MCF 10A (cell line): Measurements from ENCODE around the gene NECAB3. TPM values are rescaled to one million over a fixed set of nuclear protein-coding genes. Genes with fewer than 3 reads are reported as not detected.

Experiments
- BruUV-seq: library from RNA; stranded (reverse); fragments of 400-500 nt; replicated peaks from 2 replicates; lab custom pipeline; 2021; lab: Mats Ljungman, UMichigan
- CTCF ChIA-PET: fragments of 300-600 bp; sonication (Branson Sonifier 250); formaldehyde crosslinking; extraction: SDS; loops from one replicate; lab custom pipeline; 2021; ENCODE audit warnings: antibody characterized with exemption, inconsistent platforms; lab: Yijun Ruan, JAX
- POLR2A ChIA-PET: fragments of 300-600, 350-650 bp; sonication (Branson Sonifier 250); formaldehyde crosslinking; extraction: SDS; loops from one replicate; lab custom pipeline; 2020; ENCODE audit warnings: antibody characterized with exemption, inconsistent platforms; lab: Yijun Ruan, JAX
- DNase-seq: peaks from one replicate; pipeline ENCODE4 v3.0.0-alpha.2; 2018; ENCODE audit not compliant: unreplicated experiment
- H3K27ac Mint-ChIP-seq: one replicate; pipeline ENCODE4 v1.8.0; 2022; ENCODE audit warnings: mild to moderate bottlenecking, low read depth, mixed read lengths; ENCODE audit not compliant: unreplicated experiment
- H3K27me3 Mint-ChIP-seq: one replicate; pipeline ENCODE4 v1.8.0; 2022; ENCODE audit warnings: mixed read lengths; ENCODE audit not compliant: insufficient read depth, unreplicated experiment
- H3K36me3 Mint-ChIP-seq: one replicate; pipeline ENCODE4 v1.8.0; 2022; ENCODE audit warnings: mild to moderate bottlenecking, moderate library complexity, mixed read lengths; ENCODE audit not compliant: insufficient read depth, unreplicated experiment
- H3K4me1 Mint-ChIP-seq: one replicate; pipeline ENCODE4 v1.8.0; 2022; ENCODE audit warnings: mixed read lengths; ENCODE audit not compliant: insufficient read depth, unreplicated experiment
- H3K4me3 Mint-ChIP-seq: one replicate; pipeline ENCODE4 v1.8.0; 2022; ENCODE audit warnings: mild to moderate bottlenecking, moderate library complexity, mixed read lengths; ENCODE audit not compliant: unreplicated experiment
- H3K9me3 Mint-ChIP-seq: one replicate; pipeline ENCODE4 v1.8.0; 2022; ENCODE audit warnings: mixed read lengths; ENCODE audit not compliant: unreplicated experiment
- CTCF ChIP-seq: fragments of 200-600 bp; IDR thresholded peaks from one replicate; pipeline ENCODE4 v1.8.0; 2022; ENCODE audit warnings: antibody characterized with exemption, mild to moderate bottlenecking; ENCODE audit not compliant: unreplicated experiment
- intact Hi-C: fragments of 100-400 bp; cut with micrococcal nuclease; formaldehyde crosslinking; loops from 2 replicates; pipeline ENCODE4 v1.14.1; 2022
- total RNA-seq: library from RNA; stranded (reverse); gene quantifications from 2 replicates; pipeline ENCODE4 v1.2.3, GENCODE V29; 2022

NECAB3 gene
- total RNA-seq, 1 experiment from 2014 or later: 15.1 TPM

GRCh38 chr20:33650111-33650752, 24.0 kb downstream of the NECAB3 start:
- Mint-ChIP-seq H3K9me3 (no peaks in the 10 kb centered on the region), H3K4me3 (no peak overlapping the region), H3K27ac (no peak overlapping the region), H3K27me3 (no peaks in the 10 kb centered on the region), H3K4me1 (peaks cover 10% of the 10 kb centered on the region), H3K36me3 (peaks cover 33% of the 10 kb centered on the region)
- POLR2A ChIA-PET: interaction anchor here (0.9 to 3.8 kb wide), 2 partner anchors 13 to 16 kb away, joined by 3 to 13 read pairs; partner anchors contain the start of gene ACTL10
- TF ChIP-seq CTCF: no peak
- CTCF ChIA-PET: interaction anchor here (0.9 to 5.6 kb wide), 5 partner anchors 12 to 193 kb away, joined by 3 to 28 read pairs (median 3); partner anchors contain the start of genes ACTL10 and C20orf144
- no TSS peak for BruUV-seq
- no peak for DNase-seq
- intact Hi-C loops: no loop called here

GRCh38 chr20:33649201-33649681, 25.0 kb downstream of the NECAB3 start:
- intact Hi-C loops: no loop called here
- CTCF ChIA-PET: interaction anchor here (1.0 to 1.9 kb wide), 7 partner anchors 13 to 419 kb away, joined by 3 to 10 read pairs (median 4); partner anchors contain the start of gene C20orf144

GRCh38 chr20:33648396-33649004, 25.7 kb downstream of the NECAB3 start:
- ChIA-PET CTCF (interaction anchor here (1.0 to 1.9 kb wide), 5 partner anchors 20 to 420 kb away, joined by 3 to 10 read pairs (median 4); no protein-coding TSS in a partner anchor), POLR2A (interaction anchor here (0.6 to 3.8 kb wide), 2 partner anchors 15 to 200 kb away, joined by 3 to 13 read pairs; no protein-coding TSS in a partner anchor)
- peaks cover 10% of the 10 kb centered on the region for H3K4me1 Mint-ChIP-seq
- intact Hi-C loops: no loop called here
- no peaks in the 10 kb centered on the region for H3K9me3 Mint-ChIP-seq
- H3K36me3 Mint-ChIP-seq: peaks cover 29% of the 10 kb centered on the region
- no peak for TF ChIP-seq CTCF
- DNase-seq: no peak
- no peak overlapping the region for H3K27ac Mint-ChIP-seq
- H3K27me3 Mint-ChIP-seq: no peaks in the 10 kb centered on the region
- no peak overlapping the region for H3K4me3 Mint-ChIP-seq
- BruUV-seq: no TSS peak

More at GRCh38 chr20:33649201-33649681, 25.0 kb downstream of the NECAB3 start:
- TF ChIP-seq CTCF: no peak
- Mint-ChIP-seq H3K36me3 (peaks cover 35% of the 10 kb centered on the region), H3K4me3 (no peak overlapping the region), H3K4me1 (peaks cover 10% of the 10 kb centered on the region), H3K27ac (no peak overlapping the region), H3K27me3 (no peaks in the 10 kb centered on the region), H3K9me3 (no peaks in the 10 kb centered on the region)
- BruUV-seq: no TSS peak
- DNase-seq: no peak
- POLR2A ChIA-PET: interaction anchor here (3.8 kb wide), 1 partner anchor 14 kb away, joined by 13 read pairs; no protein-coding TSS in a partner anchor
